ENCODE measurements around the gene ZNF726.
"Not testable (repeated sequence)": the region's sequence is repeated elsewhere in the genome, so short reads cannot be mapped to it uniquely, and the experiment has no call there.

ZNF726 gene

DNA sequence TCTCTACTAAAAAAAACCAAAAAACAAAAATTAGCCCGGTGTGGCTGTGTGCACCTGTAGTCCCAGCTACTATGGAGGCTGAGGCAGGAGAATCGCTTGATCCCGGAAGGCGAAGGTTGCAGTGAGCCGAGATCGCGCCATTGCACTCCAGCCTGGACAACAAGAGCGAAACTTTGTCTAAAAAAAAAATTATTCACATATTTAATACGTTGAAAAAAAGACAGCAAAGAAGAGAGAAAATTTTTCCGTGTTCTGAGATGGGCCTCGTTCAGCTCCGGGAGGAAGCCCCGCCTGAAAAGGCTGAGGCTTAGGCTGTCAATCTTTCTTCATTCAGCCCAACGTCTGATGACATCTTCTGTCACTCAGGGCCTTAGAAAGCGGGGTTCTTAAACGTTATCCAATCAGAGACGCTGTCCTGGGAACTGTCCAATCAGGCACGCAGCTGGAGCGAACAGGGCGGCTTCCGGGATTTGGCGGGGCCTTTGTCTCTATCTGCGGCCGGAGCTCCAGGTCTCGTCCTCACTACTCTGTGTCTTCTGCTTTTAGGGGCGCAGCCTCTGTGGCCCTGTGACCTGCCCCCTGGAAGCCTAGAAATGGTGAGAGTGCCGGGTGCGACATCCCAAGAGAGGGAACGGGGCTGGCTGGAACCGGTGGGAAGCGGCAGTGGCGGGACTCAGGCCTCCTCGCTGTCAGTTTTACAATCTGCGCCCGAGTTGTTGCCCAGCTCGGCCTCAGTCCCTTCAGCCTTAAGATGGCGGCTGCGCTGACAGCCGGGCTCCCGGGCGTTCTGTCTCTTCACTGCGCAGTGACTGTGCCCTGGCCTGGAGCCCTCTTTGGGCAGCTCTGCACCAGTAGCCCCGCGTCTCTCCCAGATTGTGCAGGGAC lies at the start of gene ZNF726:
TSS of gene ZNF726 (plus strand) at position 485 of the 885 bp plus-strand sequence. CDS start at position 594, 109 bp downstream.
- DNase-seq: peak; percentile 89

DNA sequence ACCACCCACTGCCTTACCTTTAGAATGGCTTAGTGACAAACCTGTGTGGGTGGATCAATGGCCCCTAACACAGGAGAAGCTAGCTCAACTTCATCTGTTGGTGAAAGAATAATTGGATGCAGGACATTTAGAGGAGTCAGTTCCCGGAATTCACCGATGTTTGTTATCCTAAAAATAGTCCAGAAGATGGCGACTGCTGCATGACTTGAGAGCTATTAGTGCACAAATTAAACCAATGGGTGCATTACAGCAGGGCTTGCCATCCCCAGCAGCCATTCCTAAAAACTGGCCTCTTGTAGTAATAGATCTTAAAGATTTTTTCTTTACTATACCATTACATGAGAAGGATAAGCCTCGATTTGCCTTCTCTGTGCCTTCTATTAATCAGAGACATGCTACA lies 46.8 kb upstream of the ZNF726 start:
- no peak for DNase-seq

DNA sequence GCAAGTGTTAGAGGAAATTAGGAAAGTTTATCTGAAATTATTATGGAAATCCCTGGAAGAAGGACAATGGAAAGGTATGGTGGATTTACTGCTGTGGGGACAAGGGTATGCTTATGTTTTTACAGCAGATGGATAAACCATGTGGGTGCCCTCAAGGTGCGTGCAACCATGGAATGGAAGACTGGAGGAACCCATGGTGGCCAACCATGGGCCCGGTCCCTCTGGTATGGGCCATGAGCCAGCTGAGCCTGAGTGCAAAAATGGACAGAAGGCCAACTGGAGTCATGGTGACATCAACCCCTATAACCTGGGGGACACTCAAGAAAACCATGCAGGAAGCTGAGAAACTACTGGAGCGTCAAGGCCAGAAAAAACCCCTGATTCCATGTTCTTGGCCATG lies 46.1 kb upstream of the ZNF726 start:
- DNase-seq: no peak

- DNase-seq: no peak
Measured at GRCh38 chr19:23872282-23872919, 42.3 kb upstream of the ZNF726 start.

DNA sequence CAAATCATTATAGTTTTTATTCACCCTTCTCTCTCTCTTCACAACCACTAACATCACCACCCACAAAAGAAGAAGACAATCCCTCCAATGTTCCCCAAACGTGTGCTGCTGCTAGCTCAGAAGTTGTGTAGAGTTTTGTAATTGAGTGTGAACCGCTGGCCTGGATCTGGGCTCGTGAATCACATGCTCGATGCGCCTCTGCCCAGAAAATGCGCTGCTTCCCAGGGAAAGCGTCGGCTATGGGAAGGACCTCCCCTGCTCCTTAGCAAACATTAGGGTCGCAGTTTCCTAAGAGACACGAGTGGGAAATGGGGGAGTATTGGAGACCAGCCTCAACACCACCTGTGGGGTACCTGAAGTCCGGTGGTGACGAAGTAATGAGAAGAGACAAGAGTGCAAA lies 38.4 kb upstream of the ZNF726 start:
- DNase-seq: no peak

DNA sequence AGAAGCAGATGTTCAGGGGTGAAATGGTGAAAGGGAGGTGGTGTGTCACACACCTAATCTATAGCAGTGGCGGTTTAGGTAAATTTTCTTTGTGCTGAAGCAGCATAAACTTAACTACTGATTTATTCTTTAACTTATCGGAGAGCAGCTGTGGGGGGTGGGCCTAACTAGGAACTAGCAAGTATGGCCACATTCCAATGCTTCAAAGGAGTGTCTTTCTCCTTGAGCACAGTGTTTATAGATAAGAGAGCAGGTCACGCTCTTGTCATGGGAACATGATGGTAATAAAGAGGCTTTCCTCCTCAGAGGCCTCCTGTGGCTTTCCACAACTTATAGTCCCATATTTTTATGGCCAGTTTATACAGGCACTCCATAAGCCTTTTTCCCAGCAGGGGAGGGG lies 37.9 kb upstream of the ZNF726 start:
- not testable (repeated sequence) for DNase-seq

DNA sequence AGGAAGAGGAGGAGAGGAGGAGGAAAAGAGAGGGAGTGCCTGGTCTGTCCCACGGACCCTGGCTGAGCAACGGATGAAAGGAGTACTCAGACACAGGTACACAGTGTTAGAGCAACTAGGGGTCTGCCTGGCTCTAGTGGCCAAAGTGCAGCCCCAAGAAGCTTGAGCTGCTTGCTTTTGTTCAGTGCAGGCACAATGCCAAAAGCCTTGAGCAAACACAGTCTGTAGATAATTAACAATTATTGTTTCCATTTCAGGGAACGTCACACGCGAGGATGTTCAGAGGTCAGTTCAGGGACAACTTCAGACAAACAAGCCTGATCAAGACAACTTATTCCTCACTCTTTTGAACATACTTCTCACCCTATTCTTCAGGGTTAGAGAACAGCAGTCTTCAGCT lies 32.2 kb upstream of the ZNF726 start:
- no peak for DNase-seq

- no peak for DNase-seq
Measured at GRCh38 chr19:23884363-23884762, 30.3 kb upstream of the ZNF726 start.

- no peak for DNase-seq
Measured at GRCh38 chr19:23887642-23888041, 27.0 kb upstream of the ZNF726 start.

DNA sequence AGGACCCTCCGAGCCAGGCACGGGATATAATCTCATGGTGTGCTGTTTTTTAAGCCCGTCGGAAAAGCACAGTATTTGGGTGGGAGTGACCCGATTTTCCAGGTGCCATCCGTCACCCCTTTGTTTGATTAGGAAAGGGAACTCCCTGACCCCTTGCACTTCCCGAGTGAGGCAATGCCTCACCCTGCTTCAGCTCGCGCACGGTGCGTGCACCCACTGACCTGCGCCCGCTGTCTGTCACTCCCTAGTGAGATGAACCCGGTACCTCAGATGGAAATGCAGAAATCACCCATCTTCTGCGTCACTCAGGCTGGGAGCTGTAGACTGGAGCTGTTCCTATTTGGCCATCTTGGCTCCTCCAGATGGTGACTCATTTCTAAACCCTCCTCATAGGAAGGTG lies 18.6 kb upstream of the ZNF726 start:
- DNase-seq: not testable (repeated sequence)

DNA sequence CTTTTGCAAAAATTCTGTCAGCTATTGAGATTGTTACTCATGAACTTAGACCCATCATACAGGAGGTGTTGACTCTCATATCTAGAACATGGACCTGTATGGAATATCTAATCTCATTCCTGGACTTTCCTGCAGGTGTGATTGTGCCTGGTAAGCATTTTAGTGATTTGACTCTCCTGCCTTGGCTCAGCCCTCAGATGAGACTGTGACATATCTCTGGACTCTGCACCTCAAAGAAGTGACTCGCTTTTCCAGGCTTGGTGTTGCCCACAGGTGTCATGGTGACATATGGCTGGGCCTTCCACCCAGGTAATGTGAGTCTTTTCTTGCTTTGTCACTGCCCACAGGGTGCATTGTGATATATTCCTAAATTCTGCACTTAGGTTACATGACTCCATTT lies 17.8 kb upstream of the ZNF726 start:
- DNase-seq: no peak

GRCh38 chr19:23901360-23901759 lies 13.3 kb upstream of the ZNF726 start:
- no peak for DNase-seq

DNA sequence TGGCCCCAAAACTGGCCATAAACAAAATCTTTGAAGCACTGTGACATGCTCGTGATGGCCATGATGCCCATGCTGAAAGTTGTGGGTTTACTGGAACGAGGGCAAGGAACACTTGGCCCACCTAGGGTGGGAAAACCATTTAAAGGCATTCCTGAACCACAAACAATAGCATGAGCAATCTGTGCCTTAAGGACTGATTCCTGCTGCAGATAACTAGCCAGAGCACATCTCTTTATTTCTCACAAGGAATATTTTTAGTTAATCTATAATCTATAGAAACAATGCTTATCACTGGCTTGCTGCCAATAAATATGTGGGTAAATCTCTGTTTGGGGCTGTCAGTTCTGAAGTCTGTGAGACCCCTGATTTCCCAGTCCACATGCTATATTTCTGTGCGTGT lies 10.3 kb upstream of the ZNF726 start:
- DNase-seq: no peak

DNA sequence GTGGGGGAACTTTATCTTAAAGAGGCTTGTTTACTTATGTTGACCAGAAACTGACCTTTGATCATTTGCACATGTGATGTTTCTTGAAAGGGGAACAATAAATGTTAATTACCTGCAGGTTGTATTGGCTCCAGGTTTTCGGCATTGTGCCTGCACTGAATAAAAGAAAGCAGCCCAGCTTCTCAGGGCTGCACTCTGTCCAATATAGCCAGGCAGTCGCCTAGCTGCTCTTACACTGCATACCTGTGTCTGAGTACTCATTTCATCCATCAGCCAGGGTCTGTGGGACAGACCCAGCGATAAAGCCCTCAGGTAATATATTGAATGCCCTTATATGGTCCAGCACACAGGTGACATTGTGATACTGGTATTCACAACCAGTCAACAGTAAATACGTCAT lies 8.9 kb upstream of the ZNF726 start:
- no peak for DNase-seq

GRCh38 chr19:23906835-23907234 lies 7.9 kb upstream of the ZNF726 start:
- DNase-seq: no peak

- no peak for DNase-seq
Measured at GRCh38 chr19:23908165-23908564, 6.5 kb upstream of the ZNF726 start.

- no peak for DNase-seq
Measured at GRCh38 chr19:23909222-23909621, 5.5 kb upstream of the ZNF726 start.

DNA sequence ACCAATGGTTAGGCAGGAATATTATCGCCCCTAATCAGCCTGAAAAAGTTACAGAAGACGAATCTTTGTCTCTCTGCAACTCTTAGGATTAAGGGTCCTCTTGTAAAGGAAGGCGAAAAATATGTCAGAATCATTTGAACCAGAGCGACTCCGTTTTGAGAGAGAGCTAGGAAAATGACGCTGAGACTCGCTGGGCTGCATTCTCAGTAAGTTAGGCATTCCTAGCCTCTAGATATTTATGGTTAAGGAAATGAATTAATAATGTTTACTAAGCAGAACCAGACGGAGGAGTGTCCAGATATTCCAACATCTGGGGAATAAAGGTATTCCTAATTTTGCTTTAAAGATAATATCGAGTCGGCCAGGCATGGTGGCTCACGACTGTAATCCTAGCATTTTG lies 755 bp upstream of the ZNF726 start:
- no peak for DNase-seq

- no peak for DNase-seq
Measured at GRCh38 chr19:23916991-23917390, 2.3 kb downstream of the ZNF726 start.

DNA sequence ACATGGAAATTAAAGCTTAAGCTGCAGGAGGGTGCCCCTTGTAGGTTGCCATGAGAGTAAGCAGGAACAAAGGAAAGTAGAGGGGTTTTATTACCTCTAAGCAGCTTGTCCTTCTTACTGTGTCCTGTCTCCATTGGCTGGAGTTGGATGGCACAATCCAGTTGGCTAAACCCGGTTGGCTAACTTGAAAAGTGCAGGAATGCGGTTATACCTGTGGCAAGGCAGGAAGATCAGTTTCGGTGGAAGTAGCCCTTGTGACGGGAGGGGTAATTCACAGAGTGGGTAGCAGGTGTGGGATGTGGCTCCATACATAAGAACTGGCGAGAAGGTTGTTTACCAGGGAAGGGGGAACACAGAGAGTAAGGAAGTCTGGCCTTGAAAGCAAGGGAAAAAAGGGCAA lies 3.2 kb downstream of the ZNF726 start:
- no peak for DNase-seq

DNA sequence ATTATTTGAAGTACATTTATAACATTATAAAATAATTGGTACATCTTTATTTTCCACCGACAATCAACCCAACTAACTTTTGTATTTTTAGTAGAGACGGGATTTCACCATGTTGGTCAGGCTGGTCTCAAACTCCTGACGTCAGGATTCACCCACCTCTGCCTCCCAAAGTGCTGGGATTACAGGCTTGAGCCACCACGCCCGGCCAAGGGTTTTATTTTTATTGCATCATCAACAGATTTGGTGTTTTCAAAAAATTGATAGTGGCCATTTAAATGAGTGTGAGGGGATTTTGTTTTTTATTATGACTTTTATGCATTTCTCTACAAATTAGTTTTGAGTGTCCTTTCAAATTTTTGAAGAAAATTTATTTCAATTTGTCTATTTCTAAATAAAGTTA lies 10.6 kb downstream of the ZNF726 start:
- DNase-seq: no peak

GRCh38 chr19:23932878-23933277 lies 18.2 kb downstream of the ZNF726 start:
- DNase-seq: no peak

GRCh38 chr19:23937031-23937430 lies 22.3 kb downstream of the ZNF726 start:
- DNase-seq: not testable (repeated sequence)

- DNase-seq: no peak
Measured at GRCh38 chr19:23943411-23943810, 28.7 kb downstream of the ZNF726 start.

DNA sequence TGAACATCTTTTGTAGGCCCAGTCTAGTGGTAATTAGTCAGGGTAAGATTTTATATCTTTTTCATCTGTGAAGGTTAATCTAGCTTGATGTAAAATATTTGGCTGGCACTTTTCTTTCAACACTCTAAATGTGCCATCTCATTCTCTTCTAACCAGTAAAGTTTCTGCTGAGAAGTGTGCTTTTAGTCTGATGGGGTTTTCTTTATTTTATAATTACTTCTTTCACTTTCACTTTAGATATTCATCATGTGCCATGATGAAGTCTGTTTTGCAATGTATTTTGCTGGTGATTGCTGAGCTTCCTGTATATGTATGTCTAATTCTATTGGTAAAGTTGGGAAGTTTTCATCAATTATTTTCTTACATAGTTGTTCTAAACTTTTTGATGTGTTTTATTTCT lies 31.9 kb downstream of the ZNF726 start:
- peak; percentile 26 for DNase-seq
